GM18519 (cell line): ENCODE data around the gene EML5.
A peak's percentile ranks its signal among the peaks of the same experiment; 100 is the strongest.

Source experiments
- ATAC-seq: cut with Tn5 transposase; IDR thresholded peaks from one replicate; pipeline ENCODE4 v1.9.1; 2021; ENCODE audit warnings: mild to moderate bottlenecking, moderate library complexity; ENCODE audit not compliant: unreplicated experiment, low FRiP score

The EML5 gene

GRCh38 chr14:88576222-88576621 is 216.5 kb downstream of the EML5 start:
- ATAC-seq: no peak

GRCh38 chr14:88572117-88572516 is 220.6 kb downstream of the EML5 start:
- ATAC-seq: no peak

DNA sequence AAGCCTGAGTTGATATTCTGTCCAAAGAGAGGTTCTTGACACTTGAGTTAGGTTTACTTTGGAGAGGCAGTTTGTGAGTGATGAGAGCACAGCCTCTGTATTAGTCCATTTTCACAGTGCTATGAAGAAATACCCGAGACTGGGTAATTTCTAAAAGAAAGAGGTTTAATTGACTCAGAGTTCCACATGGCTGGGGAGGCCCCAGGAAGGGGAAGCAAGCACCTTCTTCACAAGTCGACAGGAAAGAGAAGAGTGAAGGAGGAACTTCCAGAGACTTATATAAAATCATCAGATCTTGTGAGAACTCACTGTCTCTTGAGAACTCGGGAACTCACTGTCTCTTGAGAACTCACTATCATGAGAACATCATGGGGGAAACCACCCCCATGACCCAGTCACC is 224.6 kb downstream of the EML5 start:
- no peak for ATAC-seq

DNA sequence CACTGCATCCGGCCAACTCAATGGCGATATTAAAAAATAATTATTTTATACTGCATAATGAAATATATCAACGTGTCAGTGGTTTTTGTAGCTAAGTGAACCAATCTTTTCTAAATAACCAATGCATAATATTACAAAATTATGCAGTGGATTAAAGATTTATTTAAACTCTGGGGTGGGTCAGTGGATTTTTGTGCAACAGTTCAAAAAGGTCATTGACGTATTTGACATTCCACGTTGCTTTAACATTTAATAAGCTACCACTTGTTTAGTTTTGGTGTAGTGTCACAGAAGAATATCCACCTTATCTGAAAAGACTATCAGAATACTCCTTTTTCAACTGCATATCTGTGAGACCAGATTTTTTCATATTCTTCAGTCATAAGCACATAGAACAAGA is 227.3 kb downstream of the EML5 start:
- no peak for ATAC-seq

- no peak for ATAC-seq
Observed at GRCh38 chr14:88563845-88564244, 228.9 kb downstream of the EML5 start.

GRCh38 chr14:88562831-88563686 is 229.7 kb downstream of the EML5 start, which contains the start of gene ZC3H14:
ZC3H14 (plus strand) TSS chr14:88563037; CDS start chr14:88563134, 97 bp downstream.
- ATAC-seq: peak; percentile 84

- no peak for ATAC-seq
Observed at GRCh38 chr14:88562532-88562830, 230.3 kb downstream of the EML5 start.
